NCI-H510A (cell line): Measurements from ENCODE around the gene KCNH4.
"Not testable (repeated sequence)": the region's sequence is repeated elsewhere in the genome, so short reads cannot be mapped to it uniquely, and the experiment has no call there.

Source experiments
- DNase-seq: peaks from one replicate; lab custom pipeline; 2025; lab: John Stamatoyannopoulos, UW

Gene KCNH4

DNA sequence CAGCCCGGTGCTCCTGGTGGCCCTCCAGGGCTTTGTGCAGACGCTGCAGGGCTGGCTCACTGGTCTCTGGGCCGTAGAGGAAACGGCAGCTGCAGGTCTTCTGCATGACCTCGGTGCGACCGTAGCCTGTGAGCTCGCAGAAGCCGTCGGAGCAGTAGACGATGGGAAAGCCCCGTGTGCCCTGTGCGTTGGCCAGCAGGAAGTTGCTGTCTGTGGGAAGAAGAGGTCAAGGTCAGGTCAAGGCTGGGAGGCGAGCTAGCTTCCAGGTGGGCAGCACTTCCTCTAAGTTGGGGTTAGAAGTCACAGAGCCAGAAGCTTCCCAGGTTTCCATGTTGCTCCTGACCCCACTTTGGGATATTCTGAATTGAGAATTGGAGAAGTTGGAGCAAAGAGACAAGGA lies 2.1 kb downstream of the KCNH4 start:
- DNase-seq, result no peak

DNA sequence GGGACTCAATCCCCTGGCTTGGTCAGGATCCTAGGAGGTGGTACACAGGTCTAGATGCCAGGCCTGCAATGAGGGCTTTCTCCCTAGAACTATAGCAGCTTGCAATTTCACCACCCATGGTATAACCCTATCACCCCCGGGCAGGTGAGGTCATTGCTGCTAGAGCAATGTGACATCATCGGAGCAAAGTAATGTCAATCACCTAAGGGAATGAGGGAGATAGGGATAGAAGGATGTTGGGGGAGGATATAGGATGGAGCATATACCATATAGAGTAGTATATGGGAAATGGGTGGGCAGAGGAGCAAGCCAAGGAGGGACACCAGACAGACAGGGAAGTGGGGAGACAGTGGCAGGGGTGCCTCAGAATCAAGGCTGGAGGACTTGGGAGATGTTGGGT lies 3.3 kb downstream of the KCNH4 start:
- no peak for DNase-seq

DNA sequence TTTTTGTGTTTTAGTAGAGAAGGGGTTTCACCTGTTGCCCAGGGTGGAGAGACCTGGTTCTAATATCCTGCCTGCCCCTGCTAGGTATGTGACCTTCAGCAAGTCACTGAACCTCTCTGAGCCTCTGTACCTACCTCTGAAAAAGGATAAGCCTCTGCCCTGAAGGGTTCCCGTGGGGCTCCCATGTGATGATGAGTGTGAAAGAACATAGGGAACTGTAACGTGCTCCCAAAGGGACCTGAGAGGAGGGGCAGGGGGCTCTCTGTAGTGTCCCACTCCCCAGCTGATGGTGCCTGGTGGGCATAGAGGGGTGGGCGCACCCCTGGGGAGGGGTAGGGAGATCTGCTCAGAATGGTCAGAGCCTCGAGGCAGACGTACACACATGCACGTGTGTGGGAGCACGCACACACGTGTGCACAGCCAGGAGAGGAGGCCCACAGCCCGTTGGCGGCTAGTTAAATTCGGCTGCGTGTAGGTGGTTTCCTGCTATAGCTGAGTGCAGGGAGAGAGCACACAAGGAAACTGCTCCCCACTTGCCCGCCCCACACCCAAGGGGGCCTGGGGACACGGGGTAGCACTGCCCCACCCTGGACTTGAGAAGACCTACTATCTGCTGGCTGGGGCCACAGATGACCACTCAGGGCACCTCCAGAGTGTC lies 6.7 kb downstream of the KCNH4 start:
- DNase-seq, result no peak

DNA sequence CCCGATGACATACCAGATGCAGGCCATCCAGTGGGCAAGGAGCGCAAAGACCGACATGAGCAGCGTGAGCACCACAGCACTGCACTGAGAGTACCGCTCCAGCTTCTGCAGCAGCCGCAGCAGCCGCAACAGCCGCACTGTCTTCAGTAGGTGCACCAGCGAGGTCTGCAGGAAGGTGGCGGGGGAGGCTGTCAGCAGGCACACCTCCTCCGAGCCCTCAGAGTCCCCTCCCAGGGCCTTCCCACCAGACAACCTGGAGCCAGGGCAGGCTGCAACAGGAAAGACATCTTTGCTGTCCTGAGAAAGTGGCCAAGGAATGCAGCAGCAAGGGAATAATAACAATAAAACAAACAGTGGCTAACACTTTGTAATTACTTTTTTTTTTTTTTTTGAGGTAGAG lies 9.1 kb downstream of the KCNH4 start:
- DNase-seq, result no peak

DNA sequence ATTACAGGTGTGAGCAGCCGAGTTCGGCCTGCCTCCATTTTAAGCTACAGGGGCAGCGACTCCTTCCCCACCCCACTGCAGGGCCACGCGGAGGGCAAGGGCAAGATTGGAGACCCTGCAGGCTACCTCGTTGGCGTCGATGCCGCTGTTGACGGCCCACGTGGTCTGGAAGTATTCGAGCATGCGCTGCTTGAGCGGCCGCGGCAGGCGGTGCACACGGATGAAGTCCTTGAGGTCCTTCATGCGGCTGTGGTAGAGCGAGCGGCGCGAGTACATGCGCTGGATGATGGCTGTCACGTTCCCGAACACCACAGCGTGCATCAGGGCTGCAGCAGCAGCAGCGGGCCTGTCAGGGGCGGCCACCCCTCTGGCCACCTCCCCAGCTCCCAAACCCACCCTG lies 11.6 kb downstream of the KCNH4 start:
- no peak for DNase-seq

DNA sequence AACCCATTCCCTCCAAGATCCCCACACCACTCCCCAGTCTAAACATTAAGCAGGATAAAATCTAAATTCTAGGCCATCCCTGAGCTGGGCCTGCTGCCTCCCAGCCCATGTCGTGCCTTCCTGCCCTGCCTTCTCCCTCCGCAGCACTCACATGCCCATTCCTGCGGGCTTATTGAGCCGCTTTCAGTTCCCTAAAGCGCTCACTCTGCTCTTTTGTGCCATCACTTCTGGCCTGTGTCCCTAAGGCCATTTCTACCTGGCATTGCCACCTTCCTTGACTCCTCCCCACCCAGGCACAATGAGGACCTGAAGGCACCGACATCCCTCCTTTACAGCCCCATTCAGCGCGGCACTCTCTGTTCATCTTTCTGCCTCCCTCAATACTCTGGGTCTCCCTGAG lies 13.1 kb downstream of the KCNH4 start:
- no peak for DNase-seq

DNA sequence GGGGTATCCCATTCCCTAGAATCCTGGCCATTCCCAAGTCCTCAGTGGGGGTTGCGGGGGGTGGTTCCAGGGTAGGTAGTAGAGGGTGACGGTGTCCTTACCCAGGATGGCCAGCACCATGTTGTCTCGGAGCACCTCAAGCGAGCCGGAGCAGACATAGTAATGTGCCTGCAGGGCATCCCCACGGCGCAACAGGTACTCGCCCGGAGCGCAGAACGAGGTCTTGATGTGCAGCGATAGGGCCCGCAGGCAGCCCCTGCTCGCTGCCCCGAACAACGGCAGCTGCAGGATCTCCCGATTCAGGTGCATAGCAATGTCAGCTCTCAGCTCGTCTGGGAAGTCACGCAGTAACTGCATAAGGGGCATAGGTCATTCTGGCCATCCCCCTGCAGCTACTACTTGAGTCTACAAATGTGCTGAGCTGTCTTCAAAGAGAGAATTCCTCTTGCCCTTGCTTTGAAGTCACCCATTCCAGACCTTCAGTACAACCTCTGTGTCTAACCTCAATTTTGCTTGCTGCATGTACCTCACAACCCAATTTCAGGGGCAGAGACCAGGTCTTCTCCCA lies 14.7 kb downstream of the KCNH4 start:
- DNase-seq, result no peak

DNA sequence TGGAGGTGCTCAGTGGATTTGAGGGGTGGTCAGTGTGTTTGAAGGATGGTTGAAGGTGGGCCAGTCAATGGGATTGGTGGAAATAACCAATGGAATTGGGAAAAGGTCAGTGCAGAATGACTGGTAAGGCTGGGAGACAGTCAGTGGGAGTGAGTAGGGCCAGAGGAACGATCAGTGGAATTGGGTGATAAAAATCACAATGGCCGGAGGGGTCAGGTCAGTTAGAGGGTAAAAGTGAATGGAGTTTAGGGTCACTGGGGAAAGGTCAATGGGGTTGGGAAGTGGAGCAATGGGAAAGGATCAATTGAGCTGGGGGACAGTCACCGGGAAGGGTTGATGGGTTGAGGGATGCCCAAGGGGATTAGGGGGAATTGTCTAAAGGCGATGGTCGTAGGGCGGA lies 15.2 kb downstream of the KCNH4 start:
- no peak for DNase-seq

DNA sequence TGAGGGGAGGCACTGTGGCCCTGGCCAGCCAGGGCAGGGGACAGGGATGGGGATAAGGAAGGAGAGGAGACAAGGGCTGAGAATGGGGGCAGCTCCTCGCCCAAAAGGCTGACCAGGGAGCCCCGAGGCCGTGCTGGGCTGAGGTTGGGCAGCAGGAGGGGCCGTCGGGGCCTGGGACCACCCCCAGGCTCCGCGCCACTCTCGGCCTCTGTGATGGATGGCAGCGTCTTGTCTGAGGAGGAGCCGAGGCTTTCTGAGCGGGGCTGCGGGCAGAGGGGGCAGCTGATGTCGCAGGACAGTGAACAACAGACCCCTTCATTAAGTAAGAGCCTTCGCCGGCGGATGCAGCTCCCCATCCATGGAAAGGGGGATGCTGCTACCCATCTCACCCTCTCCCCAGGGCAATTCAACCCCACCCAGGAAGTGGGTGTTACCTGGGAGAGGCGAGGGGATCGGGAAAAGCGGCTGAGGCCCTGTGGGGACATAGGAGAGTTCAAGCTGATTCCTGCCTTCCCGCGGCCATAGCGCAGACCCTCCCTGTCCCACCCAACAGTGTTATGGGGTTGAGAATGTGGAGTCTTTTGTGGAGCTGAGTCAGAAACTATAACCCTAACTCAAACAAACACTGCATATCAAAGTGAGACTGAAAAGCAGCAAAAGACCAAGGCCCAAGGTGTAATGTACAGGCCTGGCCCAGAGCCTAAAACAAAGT lies 17.1 kb downstream of the KCNH4 start:
- DNase-seq, result no peak

DNA sequence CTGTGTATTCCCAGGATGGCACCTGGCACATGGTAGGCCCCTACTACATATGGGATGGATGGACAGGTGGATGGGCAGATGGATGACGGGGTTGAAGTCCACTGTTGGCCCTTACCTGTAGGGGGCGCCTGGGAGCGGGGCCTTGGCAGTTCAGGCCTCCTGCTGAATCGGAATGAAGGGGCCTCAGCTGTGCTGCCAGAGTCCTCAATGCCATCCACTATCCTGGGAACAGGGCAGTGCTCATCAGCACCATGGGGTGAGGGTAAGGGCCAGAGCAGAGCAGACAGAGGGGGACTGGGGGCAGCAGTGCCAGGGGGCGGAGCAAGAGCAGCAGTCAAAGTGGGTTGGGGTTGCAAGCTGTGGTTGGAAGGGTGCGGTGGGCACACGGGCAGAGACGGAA lies 17.8 kb downstream of the KCNH4 start:
- no peak for DNase-seq

DNA sequence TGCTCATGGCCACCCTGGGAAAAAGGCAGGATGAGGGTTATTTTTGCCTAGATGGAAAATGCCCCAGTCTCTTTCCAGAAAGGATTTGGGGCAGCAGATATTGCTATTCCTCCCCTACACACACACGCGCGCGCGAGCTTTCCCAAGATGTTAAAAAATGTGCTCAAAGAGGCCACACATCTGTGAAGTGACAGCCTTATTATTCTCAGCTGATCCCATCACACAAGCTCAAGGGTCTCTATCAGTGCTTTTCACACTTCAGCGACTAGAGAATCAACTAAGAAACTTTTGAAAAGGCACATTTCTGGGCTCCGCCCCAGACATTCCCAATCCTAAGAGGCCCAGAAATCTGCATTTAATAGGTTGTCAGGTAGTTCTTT lies 20.4 kb downstream of the KCNH4 start:
- no peak for DNase-seq

DNA sequence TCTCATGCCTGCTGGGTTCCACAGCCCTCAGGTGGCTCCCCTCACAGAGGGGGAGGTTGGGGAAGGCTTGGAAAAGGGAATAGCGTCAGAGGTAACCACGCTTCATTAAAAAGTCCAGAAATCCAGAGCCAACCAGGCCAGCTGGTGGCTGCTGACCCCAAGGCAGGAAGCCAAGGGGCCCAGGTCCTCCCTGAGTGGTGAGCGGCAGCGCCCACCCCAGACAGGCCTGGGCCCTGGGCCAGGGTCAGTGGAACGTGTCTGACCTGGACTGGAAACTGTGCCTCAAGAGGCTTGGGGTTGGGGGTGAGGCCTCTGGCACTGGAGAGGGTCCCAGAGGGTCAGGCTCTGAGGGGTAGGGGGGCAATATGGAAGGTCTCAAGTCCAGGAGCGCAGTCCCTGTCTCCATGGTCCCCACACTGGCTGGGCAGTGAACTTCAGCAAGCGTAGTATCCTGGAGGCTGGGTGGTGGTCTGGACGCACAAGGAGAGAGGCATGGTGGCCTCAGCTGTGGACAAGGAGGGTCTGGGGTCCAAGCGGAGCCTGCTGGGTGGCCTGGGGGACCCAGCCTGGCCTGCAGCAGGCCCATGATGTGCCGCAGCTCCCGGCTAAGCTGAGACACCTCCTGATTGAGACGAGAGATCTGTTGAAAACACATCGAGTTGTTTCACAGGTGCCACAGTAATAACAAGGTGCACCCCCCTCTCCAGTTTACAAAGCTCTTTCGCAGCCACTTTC lies 21.0 kb downstream of the KCNH4 start:
- DNase-seq, result no peak

DNA sequence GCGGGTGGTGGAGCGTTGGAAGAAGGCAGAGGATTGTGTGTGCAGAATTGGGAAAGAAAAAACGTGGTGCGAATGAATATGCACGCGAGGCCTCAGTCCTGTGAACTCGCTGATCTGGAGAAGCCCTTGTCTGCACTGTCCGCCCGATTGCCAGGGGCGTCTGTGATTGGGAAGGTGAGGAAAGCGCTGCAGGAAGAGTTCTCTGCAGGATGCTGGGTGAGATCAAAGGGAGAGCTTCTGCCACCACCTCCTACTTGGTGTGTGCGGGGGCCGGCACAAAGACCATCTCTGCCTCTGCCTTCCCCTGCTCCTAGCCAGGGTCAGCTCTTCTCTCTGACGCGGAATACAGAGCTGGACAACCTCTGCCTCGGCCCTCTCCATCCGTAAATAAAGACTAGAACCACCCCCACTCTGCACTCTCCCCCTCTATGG lies 25.3 kb downstream of the KCNH4 start:
- no peak for DNase-seq

DNA sequence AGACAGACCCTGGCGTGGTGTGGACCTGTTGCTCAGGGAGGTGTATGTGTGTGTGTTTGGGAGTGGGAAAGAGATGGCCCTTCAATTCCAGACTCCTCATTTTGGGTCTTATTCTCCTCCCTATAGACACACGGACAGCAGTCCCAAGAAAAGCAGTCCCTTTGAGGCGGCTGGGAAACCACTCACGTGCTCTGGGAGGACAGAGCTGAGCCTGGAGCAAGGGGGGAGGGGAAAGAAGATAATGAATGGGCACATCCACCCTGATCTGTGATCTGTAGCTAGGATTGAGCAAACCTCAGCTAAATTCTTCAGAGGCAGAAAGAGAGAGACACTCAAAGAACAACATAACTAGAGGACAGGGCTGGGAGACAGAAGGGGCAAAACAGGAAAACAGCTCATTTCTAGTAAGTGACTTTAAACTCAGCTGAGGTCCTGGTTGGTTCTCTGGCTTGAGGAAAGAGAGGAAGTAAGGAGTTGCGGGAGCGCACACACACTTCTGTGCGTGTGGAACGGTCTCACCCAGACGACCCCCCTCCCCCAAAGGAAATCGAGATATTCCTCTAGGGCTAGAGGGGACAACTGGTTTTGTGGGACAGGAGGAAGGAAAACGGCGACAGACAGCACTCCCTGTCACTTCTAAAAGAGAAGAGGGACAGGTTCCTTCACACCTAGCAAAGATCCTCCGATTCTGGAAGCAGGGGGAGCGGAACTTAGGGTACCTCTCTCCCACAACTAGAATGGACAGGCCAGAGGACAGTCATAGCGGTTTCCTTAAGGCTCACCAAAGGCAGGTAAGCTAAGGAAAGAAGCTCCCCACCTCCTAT lies 26.8 kb downstream of the KCNH4 start:
- DNase-seq, result no peak

DNA sequence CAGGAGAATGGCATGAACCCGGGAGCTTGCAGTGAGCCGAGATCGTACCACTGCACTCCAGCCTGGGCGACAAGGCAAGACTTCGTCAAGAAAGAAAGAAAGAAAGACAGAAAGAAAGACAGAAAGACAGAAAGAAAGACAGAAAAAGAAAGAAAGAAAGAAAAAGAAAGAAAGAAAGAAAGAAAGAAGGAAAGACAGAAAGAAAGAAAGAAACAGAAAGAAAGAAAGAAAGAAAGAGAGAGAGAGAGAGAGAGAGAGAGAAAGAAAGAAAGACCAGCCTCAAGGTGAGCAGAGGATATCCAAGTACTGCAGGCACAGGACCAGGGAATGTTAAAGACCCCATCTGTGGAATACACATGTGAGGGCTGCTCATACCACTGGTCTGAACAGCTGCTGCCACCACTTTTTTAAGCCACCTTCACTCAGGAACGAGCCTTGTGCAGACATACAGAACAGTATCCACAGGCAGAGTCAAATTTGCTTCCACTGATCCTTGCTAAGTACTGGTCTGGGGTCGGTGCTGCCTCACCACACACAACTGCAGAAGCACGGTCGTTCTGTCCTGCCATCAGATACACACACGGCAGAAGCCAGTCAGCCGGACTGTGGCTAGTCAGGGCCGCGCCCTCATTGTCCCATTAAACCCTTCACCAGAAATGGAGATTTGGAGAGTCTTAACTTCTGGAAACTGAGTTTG lies 33.9 kb downstream of the KCNH4 start:
- DNase-seq, result no peak

DNA sequence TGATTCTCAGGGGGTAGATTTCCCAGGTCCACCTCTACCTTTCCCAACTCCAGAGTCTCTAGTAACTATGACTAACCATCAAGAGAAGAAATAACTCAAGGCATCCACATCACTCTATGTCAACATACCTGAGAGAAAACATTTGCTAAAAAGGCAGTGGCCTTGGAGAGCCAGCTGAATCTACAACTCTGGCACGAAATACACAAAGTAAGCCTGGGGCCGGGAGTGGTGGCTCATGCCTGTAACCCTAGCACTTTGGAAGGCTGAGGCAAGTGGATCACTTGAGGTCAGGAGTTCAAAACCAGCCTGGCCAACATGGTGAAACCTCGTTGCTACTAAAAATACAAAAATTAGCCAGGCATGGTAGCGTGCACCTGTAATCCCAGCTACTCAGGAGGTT lies 37.8 kb downstream of the KCNH4 start:
- DNase-seq, result not testable (repeated sequence)

DNA sequence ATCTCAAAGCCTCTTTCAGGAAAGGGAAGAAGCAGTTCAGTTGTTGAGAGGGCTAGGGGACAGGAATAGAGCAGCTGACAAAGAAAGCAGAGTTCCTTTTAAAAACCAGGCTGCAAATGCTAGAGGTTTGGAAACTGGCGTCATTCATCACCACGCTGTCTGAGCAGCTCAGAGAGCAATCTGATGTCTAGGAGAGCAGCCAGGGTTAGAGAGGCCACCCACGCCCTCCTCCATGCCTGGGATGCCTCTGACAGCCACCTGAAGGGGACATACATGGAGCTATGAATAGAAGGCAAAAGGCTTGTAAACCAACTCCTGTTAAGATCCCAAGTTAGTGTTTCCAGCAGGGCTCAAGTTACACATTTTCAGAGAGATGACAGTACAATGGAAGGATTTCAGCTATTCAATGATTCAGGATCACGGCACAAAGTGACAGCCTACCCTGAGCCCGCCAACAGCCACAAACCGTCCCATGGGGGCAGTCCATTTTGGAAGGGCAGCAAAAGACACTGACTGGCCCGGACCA lies 38.5 kb downstream of the KCNH4 start:
- no peak for DNase-seq

DNA sequence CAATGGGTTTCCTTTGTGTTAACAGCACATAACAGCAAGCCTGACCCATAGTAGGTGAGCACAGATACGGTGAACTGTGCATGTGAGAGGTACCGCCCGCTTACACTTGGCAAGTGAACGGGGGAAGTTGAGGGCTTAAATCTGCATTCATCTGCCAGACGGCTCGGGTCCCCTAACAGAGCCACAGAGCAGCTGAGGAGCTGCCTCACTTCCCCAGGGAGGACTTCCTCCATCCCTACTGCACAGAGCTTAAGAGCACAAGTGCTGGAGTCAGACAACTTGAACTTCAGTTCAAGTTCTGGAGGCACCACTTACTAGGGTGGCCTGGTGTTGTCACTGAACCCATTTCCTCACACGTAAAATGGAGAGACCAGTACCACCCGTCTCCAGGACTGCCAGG lies 39.6 kb downstream of the KCNH4 start:
- DNase-seq, result no peak

DNA sequence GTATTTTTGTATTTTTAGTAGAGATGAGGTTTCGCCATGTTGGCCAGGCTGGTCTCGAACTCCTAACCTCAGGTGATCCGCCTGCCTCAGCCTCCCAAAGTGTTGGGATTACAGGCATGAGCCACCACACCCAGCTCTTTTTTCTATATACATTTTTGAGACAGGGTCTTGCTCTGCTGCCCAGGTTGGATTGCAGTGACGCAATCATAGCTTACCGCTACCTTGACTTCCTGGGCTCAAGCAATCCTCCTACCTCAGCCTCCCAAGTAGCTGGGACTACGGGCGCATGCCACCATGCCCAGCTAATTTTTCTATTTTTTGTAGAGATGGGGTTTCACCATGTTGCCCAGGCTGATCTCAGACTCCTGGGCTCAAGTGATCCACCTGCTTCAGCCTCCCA lies 40.3 kb downstream of the KCNH4 start:
- not testable (repeated sequence) for DNase-seq

DNA sequence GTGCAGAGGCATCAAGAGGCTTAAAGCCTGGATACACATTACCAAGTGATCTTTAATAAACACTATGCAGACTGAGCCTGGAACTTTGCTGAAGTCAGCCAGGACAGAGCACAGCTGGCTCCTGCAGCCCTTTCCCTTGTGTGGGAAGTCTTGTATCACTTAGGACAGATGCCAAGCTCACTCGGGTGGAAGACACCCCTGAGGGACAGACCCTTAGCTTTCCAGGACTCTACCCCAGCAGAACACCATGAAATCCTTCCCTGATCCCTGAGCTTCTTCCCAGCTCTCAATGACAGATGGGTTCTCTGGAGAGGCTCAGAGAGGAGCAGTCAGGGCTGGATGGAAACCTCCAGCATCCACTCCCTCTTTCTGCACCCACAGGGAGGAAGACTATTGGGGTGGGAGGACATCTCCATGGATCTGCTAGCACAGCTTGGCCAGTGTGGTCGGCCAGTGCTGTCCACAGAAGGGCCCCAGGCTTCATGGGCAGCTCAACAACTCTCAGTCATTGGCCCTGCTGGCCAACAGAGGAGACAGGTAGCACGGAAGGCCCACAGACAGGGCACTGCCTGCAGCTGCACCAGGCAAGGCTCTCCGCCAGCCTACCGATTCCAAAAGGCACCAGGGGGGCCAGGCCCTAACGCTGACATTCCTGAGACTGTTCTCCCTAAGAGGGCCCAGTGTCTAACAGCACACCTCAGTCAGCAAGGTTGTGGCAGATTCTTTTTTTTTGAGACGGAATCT lies 42.0 kb downstream of the KCNH4 start:
- no peak for DNase-seq

DNA sequence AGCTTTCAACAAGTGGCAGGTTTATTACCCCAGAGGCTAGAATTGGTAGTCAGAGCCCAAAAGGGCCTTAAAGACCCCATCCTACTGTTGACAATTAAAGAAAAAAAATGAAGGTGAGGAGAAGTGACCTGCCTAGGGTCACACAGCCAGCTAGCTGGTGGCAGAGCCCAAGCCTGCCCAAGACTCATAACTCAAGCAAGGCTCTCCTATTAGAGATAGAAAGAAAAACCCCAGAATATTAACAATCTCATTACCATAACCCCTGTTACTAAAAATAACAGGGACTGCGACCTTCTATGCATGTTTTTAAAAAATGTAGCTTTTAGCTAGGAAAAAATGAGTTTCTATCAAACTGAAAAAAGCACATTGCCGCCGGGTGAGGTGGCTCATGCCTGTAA lies 44.3 kb downstream of the KCNH4 start:
- no peak for DNase-seq
